ENCODE measurements around the gene HS3ST4.

Gene HS3ST4

DNA sequence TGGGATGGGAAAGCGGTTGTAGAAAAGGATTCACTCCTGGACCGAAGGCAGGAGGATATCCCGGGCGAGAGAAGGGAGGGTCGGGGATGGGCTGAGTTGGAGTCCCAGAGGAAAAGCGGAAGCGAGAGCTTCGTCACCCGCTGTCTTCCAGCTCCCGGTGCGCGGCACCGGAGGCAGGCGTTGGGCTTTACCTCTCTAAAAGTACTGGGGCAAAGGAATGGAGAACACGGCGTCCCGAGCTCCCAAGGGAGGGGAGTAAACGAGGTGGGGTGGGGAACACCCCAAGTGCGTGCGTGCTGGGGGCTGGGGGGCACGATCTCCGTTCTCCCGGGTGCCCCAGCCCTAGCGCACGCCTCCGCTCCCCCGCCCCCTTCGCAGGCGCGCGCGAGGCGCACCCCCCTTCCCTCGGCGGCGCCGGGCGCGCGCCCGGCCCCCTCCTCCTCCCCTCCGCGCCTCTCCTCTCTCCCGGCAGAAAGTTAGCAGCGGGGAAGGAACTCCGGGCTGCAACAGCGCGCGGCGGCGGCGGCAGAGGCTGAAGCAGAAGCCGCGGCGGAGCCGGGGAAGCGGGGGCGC is at the start of gene HS3ST4:
Gene HS3ST4, plus strand, starts transcription at position 441 of the 573 bp plus-strand sequence.
- no peak for DNase-seq

GRCh38 chr16:25643633-25644032 is 48.1 kb upstream of the HS3ST4 start:
- DNase-seq = no peak

DNA sequence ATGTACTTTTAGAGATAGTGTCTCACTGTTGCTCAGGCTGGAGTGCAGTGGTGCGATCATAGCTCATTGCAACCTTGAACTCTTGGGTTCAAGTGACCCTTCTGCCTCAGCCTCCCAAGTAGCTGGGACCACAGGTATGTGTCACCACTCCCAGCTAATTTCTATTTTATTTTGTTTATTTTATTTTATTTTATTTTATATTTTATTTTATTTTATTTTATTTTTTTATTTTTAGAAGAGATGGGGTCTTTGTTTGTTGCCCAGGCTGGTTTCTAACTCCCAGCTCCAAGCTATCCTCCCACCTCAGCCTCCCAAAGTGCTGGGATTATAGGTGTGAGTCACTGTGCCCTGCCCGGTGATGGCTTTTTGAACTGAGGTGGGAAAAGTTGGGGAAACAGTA is 35.1 kb upstream of the HS3ST4 start:
- DNase-seq = no peak

DNA sequence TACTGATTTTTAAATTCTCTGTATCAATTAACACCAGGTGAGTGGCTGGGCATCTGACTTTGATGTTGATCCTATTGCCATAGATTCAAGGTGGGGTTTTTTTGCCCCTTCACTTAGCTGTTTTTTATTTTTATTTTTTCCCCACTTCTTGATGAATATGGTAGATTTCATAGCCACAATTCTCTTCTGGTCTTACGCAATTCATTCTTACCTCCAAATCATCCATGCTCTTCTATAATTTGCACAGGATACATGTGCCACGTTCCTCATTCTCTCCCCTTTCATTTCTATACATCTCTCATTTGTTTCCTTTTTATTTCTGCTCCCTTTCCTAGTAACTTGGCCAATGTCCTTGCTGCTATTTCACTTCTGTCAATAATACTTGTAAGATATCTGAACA is 14.9 kb upstream of the HS3ST4 start:
- DNase-seq = no peak

GRCh38 chr16:25679511-25679910 is 12.2 kb upstream of the HS3ST4 start:
- no peak for DNase-seq

- no peak for DNase-seq
Observed at GRCh38 chr16:25689137-25689836, 2.5 kb upstream of the HS3ST4 start.

DNA sequence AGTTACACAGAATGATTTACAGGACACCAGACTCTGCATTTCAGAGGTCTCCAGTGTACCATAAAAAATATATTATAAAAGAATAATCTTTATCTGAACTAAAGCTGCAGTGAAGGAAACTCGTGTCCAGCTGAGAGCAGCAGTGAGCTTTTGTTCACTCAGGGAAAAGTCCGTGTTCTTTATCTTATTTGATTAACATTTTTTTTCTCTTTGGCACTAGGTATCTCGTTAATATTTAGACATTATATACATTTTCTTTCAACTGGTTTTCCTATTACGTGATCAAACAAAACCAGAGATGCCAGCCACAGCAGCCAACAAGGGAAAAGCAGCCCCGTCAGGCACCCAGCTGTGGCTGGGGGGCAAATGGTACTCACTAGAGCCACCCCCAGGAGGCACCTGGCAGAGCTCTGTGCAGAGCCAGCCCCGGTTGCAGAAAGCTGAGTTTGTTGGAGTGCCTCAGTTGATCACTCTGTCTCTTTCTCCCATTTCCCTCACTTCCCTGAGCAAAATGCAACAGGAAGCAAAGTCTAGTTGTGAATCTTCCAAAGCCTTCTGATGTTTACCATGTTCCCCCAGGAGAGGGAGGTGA is 1.1 kb upstream of the HS3ST4 start:
- DNase-seq = no peak

DNA sequence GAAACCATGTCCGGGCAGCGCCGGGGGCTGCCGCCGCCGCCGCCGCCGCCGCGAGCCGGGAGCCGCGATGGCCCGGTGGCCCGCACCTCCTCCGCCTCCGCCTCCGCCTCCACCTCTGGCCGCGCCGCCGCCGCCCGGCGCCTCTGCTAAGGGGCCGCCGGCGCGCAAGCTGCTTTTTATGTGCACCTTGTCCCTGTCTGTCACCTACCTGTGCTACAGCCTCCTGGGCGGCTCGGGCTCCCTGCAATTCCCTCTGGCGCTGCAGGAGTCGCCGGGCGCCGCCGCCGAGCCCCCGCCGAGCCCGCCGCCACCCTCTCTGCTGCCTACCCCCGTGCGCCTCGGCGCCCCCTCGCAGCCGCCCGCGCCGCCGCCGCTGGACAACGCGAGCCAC is 587 bp downstream of the HS3ST4 start:
- DNase-seq = no peak

GRCh38 chr16:25692742-25693508 is 1.2 kb downstream of the HS3ST4 start:
- DNase-seq = no peak

GRCh38 chr16:25693631-25694030 is 1.9 kb downstream of the HS3ST4 start:
- DNase-seq = no peak

DNA sequence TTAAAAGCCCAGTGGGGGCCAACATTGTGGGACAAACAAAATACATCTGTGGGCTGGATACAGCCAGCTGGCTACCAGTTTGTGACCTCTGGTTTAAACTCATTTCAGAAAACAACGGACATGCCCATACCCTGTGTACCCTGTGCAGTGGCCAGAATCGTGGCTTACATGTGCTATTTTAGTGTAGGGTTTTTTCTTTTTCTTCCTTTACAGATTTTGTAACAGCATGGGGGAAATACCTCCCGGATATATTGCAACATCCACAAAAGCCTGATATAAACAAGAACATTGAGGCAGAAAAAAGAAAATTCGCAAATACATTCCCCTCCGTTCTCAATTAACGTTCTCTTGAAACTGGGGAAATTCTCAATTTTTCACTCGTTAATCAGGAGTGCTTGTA is 7.3 kb downstream of the HS3ST4 start:
- DNase-seq = no peak

DNA sequence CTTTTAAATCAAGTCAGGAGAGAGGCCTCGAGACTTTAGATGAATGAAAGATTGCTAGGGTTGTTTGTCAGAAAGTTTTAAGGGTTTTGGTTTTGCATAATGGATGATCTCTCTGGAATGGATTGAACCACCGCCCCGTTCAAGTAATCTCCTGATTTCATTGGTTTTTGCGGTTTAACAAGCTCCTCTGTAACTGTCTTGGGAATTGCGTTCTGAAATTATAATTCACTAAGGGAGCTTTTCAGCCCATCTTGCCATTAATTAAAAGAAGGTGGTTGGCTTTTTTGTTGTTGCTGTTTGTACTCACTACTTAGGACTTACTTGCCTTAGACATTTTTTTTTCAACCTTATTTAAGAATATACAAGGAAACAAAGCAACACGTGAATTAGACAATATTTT is 8.8 kb downstream of the HS3ST4 start:
- DNase-seq = no peak

- DNase-seq = no peak
Observed at GRCh38 chr16:25707553-25707952, 15.8 kb downstream of the HS3ST4 start.

- no peak for DNase-seq
Observed at GRCh38 chr16:25707982-25708583, 16.3 kb downstream of the HS3ST4 start.

DNA sequence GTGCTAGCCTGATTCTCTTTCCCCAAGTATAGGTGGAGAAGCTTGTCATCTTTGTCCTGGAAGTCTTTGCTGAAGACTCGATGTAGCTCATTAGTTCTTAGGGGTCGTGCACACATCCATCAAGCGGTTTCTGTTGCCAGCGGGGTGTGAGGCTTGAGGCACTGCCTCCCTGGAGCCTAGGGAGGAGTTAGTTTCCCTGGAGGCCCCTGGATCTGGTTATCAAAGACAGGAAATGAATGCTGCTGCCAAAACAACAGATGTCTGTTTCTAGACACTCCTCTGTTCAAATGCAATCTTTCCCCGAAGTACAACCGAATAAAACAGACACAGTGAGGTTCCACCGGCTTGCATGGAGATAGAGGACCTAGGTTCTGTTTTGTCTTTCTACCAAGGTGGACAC is 17.5 kb downstream of the HS3ST4 start:
- no peak for DNase-seq

GRCh38 chr16:25713785-25714570 is 22.2 kb downstream of the HS3ST4 start:
- DNase-seq = no peak

- DNase-seq = no peak
Observed at GRCh38 chr16:25716186-25716585, 24.4 kb downstream of the HS3ST4 start.

DNA sequence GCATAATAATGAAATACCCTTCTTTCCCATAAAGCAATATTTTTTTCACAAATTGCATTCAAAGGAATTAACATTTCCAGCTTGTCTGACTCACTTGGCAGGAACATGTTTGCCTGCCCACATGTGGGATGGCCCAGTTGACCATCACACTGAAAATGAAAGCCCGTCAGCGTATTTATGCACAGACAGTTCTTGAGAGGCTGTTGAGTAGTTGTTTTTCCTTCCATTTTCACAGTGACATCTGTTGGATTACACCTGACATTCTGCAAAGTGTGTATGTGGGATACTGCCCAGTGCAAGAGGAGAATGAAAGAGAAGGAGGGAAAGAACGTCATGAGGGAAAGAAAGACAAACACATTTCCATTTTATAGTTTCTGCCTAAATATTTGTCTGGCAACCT is 29.7 kb downstream of the HS3ST4 start:
- DNase-seq = no peak

GRCh38 chr16:25726430-25727098 is 34.8 kb downstream of the HS3ST4 start:
- DNase-seq = no peak

- no peak for DNase-seq
Observed at GRCh38 chr16:25729188-25729915, 37.6 kb downstream of the HS3ST4 start.

- DNase-seq = no peak
Observed at GRCh38 chr16:25730396-25730795, 38.6 kb downstream of the HS3ST4 start.
